Brain microvascular endothelial cell (primary cell): Measurements from ENCODE around the gene CDC34.

ENCODE experiments used
- DNase-seq: peaks from one replicate; pipeline ENCODE4 v3.0.0-alpha.2; 2020
- H3K27ac ChIP-seq: fragments of 250-450 bp; sonication (Bioruptor Pico); 2 replicates; pipeline ENCODE4 v1.5.1; 2020; ENCODE audit warnings: mild to moderate bottlenecking, moderate library complexity
- H3K27me3 ChIP-seq: fragments of 250-450 bp; sonication (Bioruptor Pico); replicated peaks from 2 replicates; pipeline ENCODE4 v1.5.1; 2020; ENCODE audit warnings: mild to moderate bottlenecking
- H3K36me3 ChIP-seq: fragments of 250-450 bp; sonication (Bioruptor Pico); replicated peaks from 2 replicates; pipeline ENCODE4 v1.5.1; 2020; ENCODE audit warnings: mild to moderate bottlenecking
- H3K4me3 ChIP-seq: 2 replicates; pipeline ENCODE4 v1.5.1; 2011; ENCODE audit warnings: low read depth, mild to moderate bottlenecking, control low read depth, low read length, moderate library complexity
- in situ Hi-C: cut with HindIII; loops from 2 replicates; pipeline ENCODE4 v1.10.0; 2017; ENCODE audit warnings: low sequenced_read_pairs, low pct_ligation_motif_present
- TF ChIP-seq, protein P1 (sequence below): IDR thresholded peaks from 2 replicates; pipeline ENCODE4 v1.5.1; 2011; ENCODE audit warnings: low read depth, mild to moderate bottlenecking, moderate library complexity, low read length, control low read depth, inconsistent platforms; ENCODE audit errors: missing control alignments

CDC34 gene

DNA sequence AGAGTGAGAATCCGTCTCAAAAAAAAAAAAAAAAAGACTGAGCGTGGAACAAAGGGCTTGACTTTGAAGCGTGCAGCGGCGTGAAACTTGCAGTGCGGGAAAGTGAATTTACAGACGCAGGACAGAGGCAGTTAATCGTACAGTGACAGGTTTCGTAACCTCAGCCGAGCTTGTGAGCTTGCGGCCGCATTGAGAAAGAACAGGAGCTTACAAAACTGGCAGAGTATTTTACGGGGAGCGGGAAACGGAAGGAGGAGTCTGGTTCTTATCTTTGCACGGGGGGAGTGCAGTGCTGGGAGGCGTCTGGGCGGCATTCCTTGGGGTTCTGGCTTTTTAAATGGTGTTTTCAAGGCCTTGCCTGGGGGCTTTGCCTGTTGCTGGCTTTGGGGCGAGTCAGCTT lies 34.8 kb downstream of the CDC34 start:
- Histone ChIP-seq H3K4me3 (no peak overlapping the region), H3K27ac (no peak overlapping the region), H3K27me3 (no peaks in the 10 kb centered on the region), H3K36me3 (no peaks in the 10 kb centered on the region)
- no peak for DNase-seq
- TF ChIP-seq, protein P1, sequence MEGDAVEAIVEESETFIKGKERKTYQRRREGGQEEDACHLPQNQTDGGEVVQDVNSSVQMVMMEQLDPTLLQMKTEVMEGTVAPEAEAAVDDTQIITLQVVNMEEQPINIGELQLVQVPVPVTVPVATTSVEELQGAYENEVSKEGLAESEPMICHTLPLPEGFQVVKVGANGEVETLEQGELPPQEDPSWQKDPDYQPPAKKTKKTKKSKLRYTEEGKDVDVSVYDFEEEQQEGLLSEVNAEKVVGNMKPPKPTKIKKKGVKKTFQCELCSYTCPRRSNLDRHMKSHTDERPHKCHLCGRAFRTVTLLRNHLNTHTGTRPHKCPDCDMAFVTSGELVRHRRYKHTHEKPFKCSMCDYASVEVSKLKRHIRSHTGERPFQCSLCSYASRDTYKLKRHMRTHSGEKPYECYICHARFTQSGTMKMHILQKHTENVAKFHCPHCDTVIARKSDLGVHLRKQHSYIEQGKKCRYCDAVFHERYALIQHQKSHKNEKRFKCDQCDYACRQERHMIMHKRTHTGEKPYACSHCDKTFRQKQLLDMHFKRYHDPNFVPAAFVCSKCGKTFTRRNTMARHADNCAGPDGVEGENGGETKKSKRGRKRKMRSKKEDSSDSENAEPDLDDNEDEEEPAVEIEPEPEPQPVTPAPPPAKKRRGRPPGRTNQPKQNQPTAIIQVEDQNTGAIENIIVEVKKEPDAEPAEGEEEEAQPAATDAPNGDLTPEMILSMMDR = no peak
- in situ Hi-C loops = no loop called here

DNA sequence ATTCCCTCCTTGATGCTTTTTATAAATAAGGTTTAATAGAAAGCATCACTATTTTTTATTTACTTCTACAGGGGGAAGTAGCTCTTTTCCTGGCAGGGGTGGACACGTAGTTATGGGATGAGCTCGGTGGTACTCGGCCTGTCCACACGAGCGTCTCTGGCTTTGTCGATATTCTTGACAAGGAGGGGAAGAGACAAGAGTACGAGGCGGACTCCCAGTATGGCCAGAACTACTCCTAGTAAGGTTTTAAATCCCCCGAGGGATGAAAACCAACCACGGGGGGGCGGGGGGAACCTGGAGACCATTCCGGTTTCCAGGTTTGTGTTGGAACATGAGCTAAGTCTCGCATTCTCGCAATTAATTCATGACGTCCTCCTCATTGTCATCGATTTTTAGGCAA lies 35.3 kb downstream of the CDC34 start:
- no peak overlapping the region for H3K4me3 ChIP-seq
- in situ Hi-C loops = no loop called here
- TF ChIP-seq, protein P1 = no peak
- DNase-seq = no peak
- no peaks in the 10 kb centered on the region for H3K27me3 ChIP-seq
- no peak overlapping the region for H3K27ac ChIP-seq
- H3K36me3 ChIP-seq = no peaks in the 10 kb centered on the region

DNA sequence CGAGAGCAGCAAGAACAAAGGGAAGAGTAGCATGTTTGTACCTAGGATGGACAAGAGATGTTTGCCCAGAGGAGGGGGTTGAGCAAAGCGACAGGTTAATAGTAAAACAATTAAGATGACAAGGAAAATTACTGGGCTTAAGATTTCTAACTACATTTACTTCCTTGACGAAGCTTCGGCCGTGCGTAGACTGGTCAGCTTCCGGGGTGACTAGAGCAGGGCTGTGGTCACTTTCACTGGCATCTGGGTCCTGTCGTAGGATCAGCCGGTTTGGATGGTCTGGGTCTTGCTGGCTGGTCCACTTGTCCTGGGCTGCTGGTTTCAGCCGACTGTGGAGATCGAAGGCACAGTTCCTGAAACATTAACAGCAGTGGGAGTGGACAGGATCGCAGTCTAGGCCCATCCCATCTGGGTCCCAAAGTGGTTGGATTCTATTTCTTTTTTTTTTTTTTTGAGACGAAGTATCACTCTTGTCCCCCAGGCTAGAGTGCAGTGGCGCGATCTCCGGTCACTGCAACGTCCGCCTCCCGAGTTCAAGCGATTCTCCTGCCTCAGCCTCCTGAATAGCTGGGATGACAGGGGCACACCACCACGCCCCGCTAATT lies 35.8 kb downstream of the CDC34 start:
- H3K4me3 ChIP-seq = no peak overlapping the region
- no peaks in the 10 kb centered on the region for H3K36me3 ChIP-seq
- TF ChIP-seq, protein P1 = no peak
- DNase-seq = no peak
- in situ Hi-C loops = no loop called here
- no peaks in the 10 kb centered on the region for H3K27me3 ChIP-seq
- no peak overlapping the region for H3K27ac ChIP-seq

DNA sequence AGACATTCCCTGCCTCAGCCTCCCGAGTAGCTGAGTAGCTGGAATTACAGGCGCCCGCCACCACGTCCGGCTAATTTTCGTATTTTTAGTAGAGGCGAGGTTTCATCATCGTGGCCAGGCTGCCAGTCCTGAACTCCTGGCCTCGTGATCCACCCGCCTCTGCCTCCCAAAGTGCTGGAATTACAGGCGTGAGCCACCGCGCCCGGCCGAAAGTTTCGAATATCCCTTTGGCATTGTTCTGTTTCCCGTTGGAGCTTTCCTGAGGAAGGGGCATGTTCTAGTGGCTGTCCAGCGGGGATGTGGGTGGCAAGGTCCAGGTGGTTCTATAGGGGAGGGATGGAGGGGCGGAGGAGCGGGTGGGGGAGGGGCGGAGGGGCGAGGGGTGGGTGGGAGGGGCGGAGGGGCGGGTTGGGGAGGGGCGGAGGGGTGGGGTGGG lies 38.7 kb downstream of the CDC34 start:
- TF ChIP-seq, protein P1 = no peak
- H3K27me3 ChIP-seq = no peaks in the 10 kb centered on the region
- no peak overlapping the region for H3K4me3 ChIP-seq
- in situ Hi-C loops = no loop called here
- no peak overlapping the region for H3K27ac ChIP-seq
- no peak for DNase-seq
- no peaks in the 10 kb centered on the region for H3K36me3 ChIP-seq

DNA sequence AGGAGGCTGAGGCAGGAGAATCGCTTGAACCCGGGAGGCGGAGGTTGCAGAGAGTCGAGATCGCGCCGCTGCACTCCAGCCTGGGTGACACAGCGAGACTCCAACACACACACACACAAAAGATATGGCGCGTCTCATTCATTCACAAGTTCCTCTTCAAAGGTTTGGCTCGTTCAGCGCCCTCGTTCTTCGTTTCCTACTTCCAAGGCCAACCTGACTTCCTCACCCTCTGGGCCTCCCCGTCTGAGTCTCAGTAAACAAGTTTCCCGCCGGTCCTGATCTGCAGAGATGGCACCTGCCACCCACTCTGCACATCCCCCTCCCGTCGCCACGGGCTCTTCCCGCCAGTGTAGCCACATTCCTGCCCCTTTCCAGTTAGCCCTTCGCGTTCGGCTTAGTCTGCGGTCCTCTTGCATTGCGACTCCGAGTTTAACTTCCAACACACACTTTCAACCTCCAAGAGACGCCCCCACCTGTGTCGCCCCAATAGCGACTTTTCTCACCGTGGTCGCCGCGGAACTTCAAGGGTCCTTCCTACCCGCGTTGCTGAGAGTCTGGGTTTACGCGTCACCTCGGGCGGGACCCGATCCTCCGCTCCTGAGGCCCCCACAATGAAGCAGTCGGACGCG lies 39.5 kb downstream of the CDC34 start:
- no peaks in the 10 kb centered on the region for H3K27me3 ChIP-seq
- in situ Hi-C loops = no loop called here
- H3K4me3 ChIP-seq = peak overlapping the region; percentile 60
- no peaks in the 10 kb centered on the region for H3K36me3 ChIP-seq
- H3K27ac ChIP-seq = no peak overlapping the region
- DNase-seq = no peak
- TF ChIP-seq, protein P1 = no peak

DNA sequence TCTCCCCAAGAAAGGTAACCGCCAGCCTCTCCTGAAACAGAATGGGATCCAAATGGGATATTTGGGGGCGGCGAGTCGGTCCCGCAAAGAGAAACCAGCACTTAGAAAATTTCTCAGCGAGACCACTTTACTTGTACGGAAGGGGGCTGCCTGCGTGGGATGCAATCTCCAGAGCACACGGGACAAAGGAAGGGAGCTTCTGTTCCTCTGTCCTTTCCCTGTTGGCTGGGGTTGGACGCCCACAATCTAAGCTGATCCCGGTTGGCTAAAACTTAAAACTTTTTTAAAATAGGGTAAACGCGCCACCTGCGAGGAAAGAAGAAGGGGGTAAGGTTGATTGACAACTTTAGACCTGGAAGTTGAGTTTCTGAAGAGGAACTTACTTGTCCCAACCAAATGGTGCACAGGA lies 40.0 kb downstream of the CDC34 start:
- Histone ChIP-seq H3K27ac (peak overlapping the region; percentile 34), H3K27me3 (no peaks in the 10 kb centered on the region), H3K4me3 (peak overlapping the region; percentile 60), H3K36me3 (no peaks in the 10 kb centered on the region)
- in situ Hi-C loops = no loop called here
- TF ChIP-seq, protein P1 = no peak
- DNase-seq = no peak
